HEK293 (cell line): ENCODE measurements around the gene TMEM255B.

Source experiments
- GLI2 ChIP-seq: fragments of 450-650 bp; formaldehyde crosslinking; IDR thresholded peaks from 2 replicates; pipeline ENCODE4; 2017; ENCODE audit warnings: missing biosample characterization, missing genetic modification characterization, low read depth, borderline replicate concordance
- ZNF624 ChIP-seq: fragments of 450-650 bp; formaldehyde crosslinking; IDR thresholded peaks from 2 replicates; pipeline ENCODE4 v1.5.1; 2017; ENCODE audit warnings: missing biosample characterization, missing genetic modification characterization

GRCh38 chr13:113804017-113804702, 45.1 kb downstream of the TMEM255B start:
- TF ChIP-seq GLI2 (tag by site-specific recombination) (no peak), ZNF624 (tag by site-specific recombination) (no peak)
